ENCODE data around the gene ICOS. TPM values are rescaled to one million over a fixed set of nuclear protein-coding genes. Genes with fewer than 3 reads are reported as not detected.

ICOS gene
- total and polyA plus RNA-seq, 2 of the 8 experiments (the other 6 are each of a cell fraction or from before 2014, with no cell fraction given) = not detected

GRCh38 chr2:203918264-203918663, 18.3 kb upstream of the ICOS start (continued):
- no peak for TF ChIP-seq CTCF (IDR thresholded peaks at IDR 0.05; ENCODE audit: control extremely low read depth in 1 of 3, insufficient read depth in 1 of 3, low read depth in 1 of 3, low read length in 3 of 3)
- TF ChIP-seq SIN3A (conservative IDR thresholded peaks at IDR 0.05 in 1 of 2, IDR thresholded peaks at IDR 0.05 in 1 of 2; ENCODE audit: low read depth in 1 of 2, low read length in 2 of 2) = no peak

Measured in H1 (cell line).